ENCODE measurements around the gene SKP2.
"Not testable (repeated sequence)": the region's sequence is repeated elsewhere in the genome, so short reads cannot be mapped to it uniquely, and the experiment has no call there.

Gene SKP2

GRCh38 chr5:36158144-36158543 is 6.2 kb downstream of the SKP2 start:
- no peak for DNase-seq

GRCh38 chr5:36160617-36161016 is 8.7 kb downstream of the SKP2 start:
- no peak for DNase-seq

- DNase-seq, result no peak
These were observed 9.4 kb downstream of the SKP2 start for GRCh38 chr5:36161361-36161760.

- no peak for DNase-seq
These were observed 11.0 kb downstream of the SKP2 start for GRCh38 chr5:36162810-36163486.

- DNase-seq, result no peak
These were observed 12.6 kb downstream of the SKP2 start for GRCh38 chr5:36164461-36164860.

GRCh38 chr5:36168737-36169136 is 16.8 kb downstream of the SKP2 start:
- DNase-seq, result no peak

GRCh38 chr5:36170832-36171424 is 19.0 kb downstream of the SKP2 start:
- DNase-seq, result no peak

GRCh38 chr5:36172599-36172998 is 20.7 kb downstream of the SKP2 start:
- DNase-seq, result no peak

- DNase-seq, result no peak
These were observed 21.5 kb downstream of the SKP2 start for GRCh38 chr5:36173426-36173825.

GRCh38 chr5:36174119-36174518 is 22.2 kb downstream of the SKP2 start:
- no peak for DNase-seq

GRCh38 chr5:36175043-36175442 is 23.1 kb downstream of the SKP2 start:
- no peak for DNase-seq

- no peak for DNase-seq
These were observed 25.2 kb downstream of the SKP2 start for GRCh38 chr5:36177154-36177553.

- DNase-seq, result peak; percentile 7 to 17
These were observed 26.0 kb downstream of the SKP2 start for GRCh38 chr5:36177715-36178523.

- DNase-seq, result no peak
These were observed 26.6 kb downstream of the SKP2 start for GRCh38 chr5:36178524-36178890.

- DNase-seq, result no peak
These were observed 28.0 kb downstream of the SKP2 start for GRCh38 chr5:36179950-36180349.

GRCh38 chr5:36180556-36181350 is 28.8 kb downstream of the SKP2 start:
- no peak for DNase-seq

GRCh38 chr5:36181774-36182173 is 29.9 kb downstream of the SKP2 start:
- DNase-seq, result no peak

GRCh38 chr5:36184408-36184807 is 32.5 kb downstream of the SKP2 start:
- not testable (repeated sequence) for DNase-seq

GRCh38 chr5:36193746-36194145 is 41.8 kb downstream of the SKP2 start:
- DNase-seq, result no peak

GRCh38 chr5:36198281-36198680 is 46.4 kb downstream of the SKP2 start:
- DNase-seq, result no peak

- not testable (repeated sequence) for DNase-seq
These were observed 46.9 kb downstream of the SKP2 start for GRCh38 chr5:36198783-36199182.

GRCh38 chr5:36199620-36200019 is 47.7 kb downstream of the SKP2 start:
- no peak for DNase-seq

GRCh38 chr5:36200513-36200912 is 48.6 kb downstream of the SKP2 start:
- no peak for DNase-seq

Measured in inflammatory macrophage (primary cell).